Nephron progenitor cell (in vitro differentiated cells): ENCODE data around the gene DNAI1.

Experiments used
- DNase-seq: peaks from one replicate; pipeline ENCODE4 v3.0.0; 2021
- H3K27ac Mint-ChIP-seq: 2 replicates; pipeline ENCODE4 v1.8.0; 2021; ENCODE audit warnings: mild to moderate bottlenecking, moderate library complexity, mixed read lengths
- H3K27me3 Mint-ChIP-seq: 2 replicates; pipeline ENCODE4 v1.8.0; 2021; ENCODE audit warnings: mild to moderate bottlenecking, low read depth, mixed read lengths; ENCODE audit not compliant: poor library complexity
- H3K36me3 Mint-ChIP-seq: 2 replicates; pipeline ENCODE4 v1.8.0; 2021; ENCODE audit warnings: low read depth, mixed read lengths
- H3K4me1 Mint-ChIP-seq: 2 replicates; pipeline ENCODE4 v1.8.0; 2021; ENCODE audit warnings: mixed read lengths
- H3K4me3 Mint-ChIP-seq: 2 replicates; pipeline ENCODE4 v1.8.0; 2021; ENCODE audit warnings: mild to moderate bottlenecking, moderate library complexity, mixed read lengths
- H3K9me3 Mint-ChIP-seq: 2 replicates; pipeline ENCODE4 v1.8.0; 2021; ENCODE audit warnings: mild to moderate bottlenecking, moderate library complexity, mixed read lengths
- TF ChIP-seq, protein P1 (sequence below): fragments of 200-600 bp; sonication (generic); IDR thresholded peaks from 2 replicates; pipeline ENCODE4 v1.5.0; 2021; ENCODE audit warnings: antibody characterized with exemption

The DNAI1 gene

DNA sequence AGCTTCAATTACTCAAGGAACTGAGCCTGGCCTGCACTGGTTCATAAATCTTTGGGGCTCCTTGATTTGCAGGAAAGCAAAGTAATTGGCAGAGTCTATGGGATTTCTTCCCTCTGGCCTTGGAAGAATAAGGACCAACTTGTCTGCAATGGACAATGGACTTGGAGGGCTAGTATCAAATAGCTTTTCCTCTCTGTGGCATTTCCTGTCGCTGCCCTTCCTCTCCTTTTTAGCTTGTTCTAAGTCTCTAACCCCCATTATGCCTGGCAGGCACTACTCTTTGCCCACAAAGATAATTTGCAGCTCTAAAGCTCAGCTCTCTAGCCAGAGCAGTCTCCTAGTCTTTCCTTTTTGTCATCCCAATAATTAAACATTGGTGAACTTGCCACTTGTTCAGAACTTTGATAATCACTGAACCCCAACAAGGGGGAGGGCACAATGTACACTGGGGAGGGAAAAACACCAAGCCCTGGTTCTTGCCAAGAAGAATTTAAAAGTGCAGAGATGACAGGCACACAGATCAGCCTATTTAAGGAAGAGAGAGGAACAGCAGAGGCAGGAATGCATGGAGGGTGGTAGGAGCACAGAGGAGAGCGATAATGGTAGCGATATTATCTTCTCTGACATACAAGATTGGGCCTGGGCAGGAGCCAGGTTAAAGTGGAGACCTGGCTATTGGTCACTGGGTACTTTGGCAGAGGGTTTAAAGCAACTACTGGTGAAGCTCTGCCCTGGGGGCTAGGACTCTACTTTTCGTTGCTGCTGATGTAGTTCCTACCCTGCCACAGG, 38.7 kb upstream of the DNAI1 start:
- no peak overlapping the region for H3K4me3 Mint-ChIP-seq
- H3K9me3 Mint-ChIP-seq, result no peaks in the 10 kb centered on the region
- DNase-seq, result no peak
- H3K4me1 Mint-ChIP-seq, result no peaks in the 10 kb centered on the region
- TF ChIP-seq, protein P1, sequence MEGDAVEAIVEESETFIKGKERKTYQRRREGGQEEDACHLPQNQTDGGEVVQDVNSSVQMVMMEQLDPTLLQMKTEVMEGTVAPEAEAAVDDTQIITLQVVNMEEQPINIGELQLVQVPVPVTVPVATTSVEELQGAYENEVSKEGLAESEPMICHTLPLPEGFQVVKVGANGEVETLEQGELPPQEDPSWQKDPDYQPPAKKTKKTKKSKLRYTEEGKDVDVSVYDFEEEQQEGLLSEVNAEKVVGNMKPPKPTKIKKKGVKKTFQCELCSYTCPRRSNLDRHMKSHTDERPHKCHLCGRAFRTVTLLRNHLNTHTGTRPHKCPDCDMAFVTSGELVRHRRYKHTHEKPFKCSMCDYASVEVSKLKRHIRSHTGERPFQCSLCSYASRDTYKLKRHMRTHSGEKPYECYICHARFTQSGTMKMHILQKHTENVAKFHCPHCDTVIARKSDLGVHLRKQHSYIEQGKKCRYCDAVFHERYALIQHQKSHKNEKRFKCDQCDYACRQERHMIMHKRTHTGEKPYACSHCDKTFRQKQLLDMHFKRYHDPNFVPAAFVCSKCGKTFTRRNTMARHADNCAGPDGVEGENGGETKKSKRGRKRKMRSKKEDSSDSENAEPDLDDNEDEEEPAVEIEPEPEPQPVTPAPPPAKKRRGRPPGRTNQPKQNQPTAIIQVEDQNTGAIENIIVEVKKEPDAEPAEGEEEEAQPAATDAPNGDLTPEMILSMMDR, result no peak
- H3K27ac Mint-ChIP-seq, result no peak overlapping the region
- H3K36me3 Mint-ChIP-seq, result no peaks in the 10 kb centered on the region
- H3K27me3 Mint-ChIP-seq, result peaks cover 4% of the 10 kb centered on the region

DNA sequence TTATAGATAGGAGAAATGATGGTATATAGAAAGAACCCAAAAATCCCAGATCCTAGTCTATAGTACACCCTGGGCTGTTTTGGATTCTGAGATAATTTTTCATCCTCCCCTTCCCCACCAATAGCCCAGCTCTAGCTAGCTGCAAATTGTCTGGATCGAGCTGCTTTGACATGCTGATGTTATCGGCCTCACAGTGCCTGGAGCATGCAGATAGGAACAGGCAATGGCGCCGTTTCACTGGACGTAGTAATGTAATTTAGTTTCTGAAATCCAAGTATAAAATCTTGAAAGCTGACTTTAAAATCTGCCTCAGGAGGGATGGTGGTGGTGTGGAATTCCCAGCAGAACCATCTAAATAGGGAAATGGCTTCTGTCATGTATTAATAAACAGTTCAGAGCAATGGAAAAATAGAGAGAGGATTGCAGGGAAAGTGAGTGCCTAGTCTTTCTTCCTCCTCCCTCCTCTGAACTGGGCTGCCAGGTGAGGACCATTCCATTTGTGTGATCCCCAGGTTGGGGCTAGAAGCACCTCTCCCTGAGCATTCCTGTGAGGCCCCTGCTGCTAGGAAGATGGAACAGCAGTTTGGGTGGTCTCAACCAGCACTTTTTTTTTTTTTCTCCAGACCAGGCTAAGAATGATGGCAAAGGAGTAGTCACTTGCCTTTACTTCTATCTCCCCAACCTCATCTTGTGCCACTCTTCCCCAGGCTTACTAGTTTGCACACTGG, 32.1 kb upstream of the DNAI1 start:
- H3K36me3 Mint-ChIP-seq, result no peaks in the 10 kb centered on the region
- DNase-seq, result no peak
- no peaks in the 10 kb centered on the region for H3K4me1 Mint-ChIP-seq
- H3K27me3 Mint-ChIP-seq, result peaks cover 8% of the 10 kb centered on the region
- H3K27ac Mint-ChIP-seq, result no peak overlapping the region
- H3K4me3 Mint-ChIP-seq, result no peak overlapping the region
- H3K9me3 Mint-ChIP-seq, result no peaks in the 10 kb centered on the region
- TF ChIP-seq, protein P1, result no peak

DNA sequence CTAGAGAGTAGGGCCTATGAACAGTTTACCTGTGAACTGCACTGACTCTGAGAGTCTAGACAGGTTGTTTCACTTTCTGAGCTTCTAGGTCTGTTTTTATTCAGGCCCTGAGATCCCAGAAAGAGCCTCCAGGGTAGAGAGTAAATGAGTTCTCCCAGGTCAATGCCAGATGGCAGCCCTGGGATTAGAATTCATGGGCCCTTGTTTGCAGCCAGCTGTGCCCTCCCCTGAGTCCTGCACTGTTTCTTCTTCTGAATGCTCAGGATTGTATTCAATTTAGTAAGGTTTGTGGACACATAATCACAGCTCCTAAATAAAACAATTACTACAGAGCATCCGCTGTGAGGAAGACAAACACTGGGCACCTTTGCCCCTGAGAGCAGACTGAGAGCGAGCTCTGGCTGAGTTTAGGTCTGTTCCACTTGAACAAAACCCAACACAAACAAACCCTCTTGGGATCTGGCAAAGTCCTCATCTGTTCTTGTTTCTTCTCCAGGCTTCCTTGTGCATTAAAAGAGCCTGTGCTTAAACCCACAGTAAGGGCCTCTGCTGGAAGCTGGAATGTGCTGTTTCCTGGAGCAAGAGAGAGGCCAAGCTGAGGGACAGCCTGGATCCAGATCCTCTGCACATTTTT, 30.2 kb upstream of the DNAI1 start:
- no peaks in the 10 kb centered on the region for H3K9me3 Mint-ChIP-seq
- H3K36me3 Mint-ChIP-seq, result no peaks in the 10 kb centered on the region
- peaks cover 6% of the 10 kb centered on the region for H3K27me3 Mint-ChIP-seq
- DNase-seq, result no peak
- TF ChIP-seq, protein P1, result no peak
- H3K4me1 Mint-ChIP-seq, result no peaks in the 10 kb centered on the region
- H3K4me3 Mint-ChIP-seq, result no peak overlapping the region
- H3K27ac Mint-ChIP-seq, result no peak overlapping the region

DNA sequence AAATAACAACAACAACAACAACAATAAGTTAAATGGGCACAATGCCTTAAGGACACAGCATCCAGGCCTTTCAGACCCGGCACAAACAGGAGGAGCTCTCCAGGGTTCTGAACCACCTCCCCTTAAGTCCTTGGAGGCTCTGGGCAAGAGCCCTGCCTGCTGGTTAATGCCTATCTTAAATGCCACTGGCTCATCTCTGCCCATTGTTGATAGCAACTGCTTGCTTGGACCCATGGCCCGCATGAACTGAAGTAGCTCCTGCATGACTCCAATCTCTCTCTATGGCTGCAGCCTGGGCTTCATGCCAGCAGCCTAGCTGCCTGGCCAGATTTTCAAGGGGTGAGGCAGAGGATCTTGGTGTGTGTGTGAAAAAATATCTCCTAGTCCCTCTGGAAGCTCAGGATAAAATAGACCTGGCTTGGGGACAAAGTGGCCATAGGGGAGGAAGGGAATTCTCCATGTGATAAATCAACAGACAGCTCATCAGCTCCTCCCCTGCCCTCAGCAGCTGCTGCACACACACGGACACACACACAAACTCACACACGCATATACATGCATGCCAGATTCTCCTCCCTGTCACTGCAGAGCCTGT, 27.7 kb upstream of the DNAI1 start:
- no peak overlapping the region for H3K27ac Mint-ChIP-seq
- TF ChIP-seq, protein P1, result no peak
- peaks cover 6% of the 10 kb centered on the region for H3K27me3 Mint-ChIP-seq
- H3K4me1 Mint-ChIP-seq, result no peaks in the 10 kb centered on the region
- DNase-seq, result peak; percentile 77
- no peaks in the 10 kb centered on the region for H3K36me3 Mint-ChIP-seq
- no peak overlapping the region for H3K4me3 Mint-ChIP-seq
- H3K9me3 Mint-ChIP-seq, result no peaks in the 10 kb centered on the region

DNA sequence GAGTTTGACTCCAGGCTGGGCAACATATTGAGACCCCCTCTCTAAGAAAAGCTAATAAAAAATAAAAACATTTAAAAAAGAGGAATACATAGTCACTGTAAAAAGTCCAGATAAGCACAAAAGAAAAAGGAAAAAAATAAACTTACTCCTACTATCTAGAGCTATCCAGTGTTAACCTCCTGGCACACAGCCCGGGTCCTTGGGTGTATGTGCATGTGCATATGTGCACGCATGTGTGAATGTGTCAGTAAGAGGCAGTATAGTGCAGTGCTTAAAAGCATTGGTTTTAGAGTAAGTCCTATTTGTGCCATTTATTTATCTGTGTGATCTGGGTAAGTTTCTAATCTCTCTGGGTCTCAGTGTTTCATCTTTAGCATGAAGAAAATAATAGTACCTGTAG, 26.9 kb upstream of the DNAI1 start:
- Mint-ChIP-seq H3K27me3 (peaks cover 6% of the 10 kb centered on the region), H3K4me1 (no peaks in the 10 kb centered on the region), H3K36me3 (no peaks in the 10 kb centered on the region), H3K27ac (no peak overlapping the region), H3K9me3 (no peaks in the 10 kb centered on the region), H3K4me3 (no peak overlapping the region)
- no peak for DNase-seq
- TF ChIP-seq, protein P1, result no peak
